ENCODE measurements around the gene RAD51C. TPM values are rescaled to one million over a fixed set of nuclear protein-coding genes. Genes with fewer than 3 reads are reported as not detected.

Gene RAD51C
- total and polyA plus RNA-seq, 10 of the 15 experiments (the other 5 are each of a cell fraction or from before 2014, with no cell fraction given): 59.6 to 267 (median 106) TPM

DNA sequence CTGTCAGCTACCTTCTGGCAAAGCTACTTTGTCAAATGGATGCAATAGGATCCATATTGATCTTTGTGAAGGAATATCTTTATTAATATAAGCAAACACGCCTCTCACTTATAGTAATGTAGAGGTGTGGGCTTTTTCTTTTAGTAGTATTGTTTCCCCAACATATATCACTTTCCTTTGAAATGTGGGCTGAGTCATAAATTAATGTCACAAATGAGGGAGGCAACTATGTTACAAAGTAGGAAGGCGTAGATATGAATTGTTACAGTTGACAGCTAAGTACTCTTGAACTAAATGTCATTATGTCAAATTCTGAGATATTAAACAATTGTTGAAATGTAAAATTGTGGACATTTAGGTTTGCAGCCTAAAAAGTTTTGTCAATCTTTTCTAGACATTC lies 60.6 kb downstream of the RAD51C start (continued):
- TF ChIP-seq MEF2A (IDR thresholded peaks at IDR 0.05; ENCODE audit: insufficient read depth, low read depth, low read length) (no peak), STAT1 (conservative IDR thresholded peaks at IDR 0.05) (no peak), RB1 (IDR thresholded peaks at IDR 0.05; ENCODE audit: borderline replicate concordance) (no peak), SRF (IDR thresholded peaks at IDR 0.05; ENCODE audit: low read depth in 2 of 2, low read length in 2 of 2) (no peak), MTA3 (IDR thresholded peaks at IDR 0.05; ENCODE audit: borderline replicate concordance, low read length) (no peak)
- TF ChIP-seq, protein P1, sequence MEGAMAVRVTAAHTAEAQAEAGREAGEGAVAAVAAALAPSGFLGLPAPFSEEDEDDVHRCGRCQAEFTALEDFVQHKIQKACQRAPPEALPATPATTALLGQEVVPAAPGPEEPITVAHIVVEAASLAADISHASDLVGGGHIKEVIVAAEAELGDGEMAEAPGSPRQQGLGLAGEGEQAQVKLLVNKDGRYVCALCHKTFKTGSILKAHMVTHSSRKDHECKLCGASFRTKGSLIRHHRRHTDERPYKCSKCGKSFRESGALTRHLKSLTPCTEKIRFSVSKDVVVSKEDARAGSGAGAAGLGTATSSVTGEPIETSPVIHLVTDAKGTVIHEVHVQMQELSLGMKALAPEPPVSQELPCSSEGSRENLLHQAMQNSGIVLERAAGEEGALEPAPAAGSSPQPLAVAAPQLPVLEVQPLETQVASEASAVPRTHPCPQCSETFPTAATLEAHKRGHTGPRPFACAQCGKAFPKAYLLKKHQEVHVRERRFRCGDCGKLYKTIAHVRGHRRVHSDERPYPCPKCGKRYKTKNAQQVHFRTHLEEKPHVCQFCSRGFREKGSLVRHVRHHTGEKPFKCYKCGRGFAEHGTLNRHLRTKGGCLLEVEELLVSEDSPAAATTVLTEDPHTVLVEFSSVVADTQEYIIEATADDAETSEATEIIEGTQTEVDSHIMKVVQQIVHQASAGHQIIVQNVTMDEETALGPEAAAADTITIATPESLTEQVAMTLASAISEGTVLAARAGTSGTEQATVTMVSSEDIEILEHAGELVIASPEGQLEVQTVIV (IDR thresholded peaks at IDR 0.05; ENCODE audit: borderline replicate concordance, partially characterized antibody): no peak

DNA sequence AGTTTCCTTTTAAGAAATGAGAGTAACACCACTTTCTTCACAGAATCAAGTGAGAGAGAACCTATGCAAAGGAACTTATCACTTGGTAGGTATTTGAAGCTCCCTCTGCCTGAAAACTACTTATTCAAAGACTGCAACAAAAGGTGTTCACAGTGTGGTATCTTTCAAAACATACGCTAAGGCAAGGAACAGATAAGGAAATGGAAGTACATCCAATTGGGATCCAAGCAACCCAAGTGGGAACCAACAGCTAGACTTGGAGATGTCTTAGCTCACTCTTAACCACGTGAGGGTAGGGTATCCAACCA lies 62.8 kb downstream of the RAD51C start:
- CTCF ChIA-PET: no interaction called here
- ATAC-seq: no peak
- Histone ChIP-seq H3K4me1 (ENCODE audit: control insufficient read depth, insufficient read depth, low read length) (no peaks in the 10 kb centered on the region; the same call in 1 of the 2 replicates), H3K79me2 (ENCODE audit: control insufficient read depth, insufficient read depth, low read length) (no peaks in the 10 kb centered on the region), H4K20me1 (ENCODE audit: control insufficient read depth, insufficient read depth) (no peaks in the 10 kb centered on the region), H3K4me3 (no peak overlapping the region), H3K4me2 (ENCODE audit: control insufficient read depth, insufficient read depth) (peak overlapping the region; percentile 93), H3K27me3 (replicated peaks in 1 of 2; ENCODE audit: control insufficient read depth in 2 of 2, insufficient read depth in 2 of 2, low read length in 1 of 2) (peaks cover 11 to 13% of the 10 kb centered on the region in 2 experiments), H3K9me3 (replicated peaks; ENCODE audit: control insufficient read depth, insufficient read depth, low read length) (no peaks in the 10 kb centered on the region), H3K27ac (ENCODE audit: control insufficient read depth, insufficient read depth) (no peak overlapping the region), H3K9ac (ENCODE audit: control insufficient read depth, insufficient read depth, low read length) (no peak overlapping the region), H3K36me3 (ENCODE audit: control insufficient read depth in 2 of 2, insufficient read depth in 2 of 2, low read length in 1 of 2) (no peaks in the 10 kb centered on the region), H2AFZ (ENCODE audit: control insufficient read depth, low read depth, low read length) (no peak overlapping the region)
- BruUV-seq (replicated peaks): no TSS peak
- intact Hi-C loops (cut with micrococcal nuclease; ENCODE audit: unreplicated experiment): no loop called here
- WGBS (ENCODE audit: insufficient coverage, insufficient replicate concordance, low lambda C conversion rate, missing lambda C conversion rate): 50% methylated on average over 2 of the region's 2 CpGs
- FAIRE-seq: peak; percentile 23
- in situ Hi-C loops (cut with MboI): no loop called here
- SMC1A ChIA-PET (ENCODE audit: uncharacterized antibody, unreplicated experiment): interaction anchor here (1.6 kb wide), 1 partner anchor 8 kb away, joined by 5 read pairs; no protein-coding TSS in a partner anchor
- RAD21 ChIA-PET (ENCODE audit: unreplicated experiment): interaction anchor here (0.6 kb wide), 1 partner anchor 241 kb away, joined by 4 read pairs; no protein-coding TSS in a partner anchor
- POLR2A ChIA-PET: interaction anchor here (1.0 kb wide), 1 partner anchor 10 kb away, joined by 3 read pairs; no protein-coding TSS in a partner anchor
- TF ChIP-seq MYB (IDR thresholded peaks at IDR 0.05; ENCODE audit: borderline replicate concordance, low read depth, low read length) (no peak), GATAD2B (conservative IDR thresholded peaks at IDR 0.05; ENCODE audit: low read depth) (no peak), KAT2A (conservative IDR thresholded peaks at IDR 0.05; ENCODE audit: control insufficient read depth, low read depth, low read length) (no peak), CREM (IDR thresholded peaks at IDR 0.05; ENCODE audit: low read depth) (no peak), SMC3 (IDR thresholded peaks at IDR 0.05; ENCODE audit: borderline replicate concordance, low read length) (no peak)
- TF ChIP-seq, protein P2, sequence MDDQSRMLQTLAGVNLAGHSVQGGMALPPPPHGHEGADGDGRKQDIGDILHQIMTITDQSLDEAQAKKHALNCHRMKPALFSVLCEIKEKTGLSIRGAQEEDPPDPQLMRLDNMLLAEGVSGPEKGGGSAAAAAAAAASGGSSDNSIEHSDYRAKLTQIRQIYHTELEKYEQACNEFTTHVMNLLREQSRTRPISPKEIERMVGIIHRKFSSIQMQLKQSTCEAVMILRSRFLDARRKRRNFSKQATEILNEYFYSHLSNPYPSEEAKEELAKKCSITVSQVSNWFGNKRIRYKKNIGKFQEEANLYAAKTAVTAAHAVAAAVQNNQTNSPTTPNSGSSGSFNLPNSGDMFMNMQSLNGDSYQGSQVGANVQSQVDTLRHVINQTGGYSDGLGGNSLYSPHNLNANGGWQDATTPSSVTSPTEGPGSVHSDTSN (IDR thresholded peaks at IDR 0.05; ENCODE audit: insufficient replicate concordance, low read depth, low read length): no peak
- TF ChIP-seq, protein P3, sequence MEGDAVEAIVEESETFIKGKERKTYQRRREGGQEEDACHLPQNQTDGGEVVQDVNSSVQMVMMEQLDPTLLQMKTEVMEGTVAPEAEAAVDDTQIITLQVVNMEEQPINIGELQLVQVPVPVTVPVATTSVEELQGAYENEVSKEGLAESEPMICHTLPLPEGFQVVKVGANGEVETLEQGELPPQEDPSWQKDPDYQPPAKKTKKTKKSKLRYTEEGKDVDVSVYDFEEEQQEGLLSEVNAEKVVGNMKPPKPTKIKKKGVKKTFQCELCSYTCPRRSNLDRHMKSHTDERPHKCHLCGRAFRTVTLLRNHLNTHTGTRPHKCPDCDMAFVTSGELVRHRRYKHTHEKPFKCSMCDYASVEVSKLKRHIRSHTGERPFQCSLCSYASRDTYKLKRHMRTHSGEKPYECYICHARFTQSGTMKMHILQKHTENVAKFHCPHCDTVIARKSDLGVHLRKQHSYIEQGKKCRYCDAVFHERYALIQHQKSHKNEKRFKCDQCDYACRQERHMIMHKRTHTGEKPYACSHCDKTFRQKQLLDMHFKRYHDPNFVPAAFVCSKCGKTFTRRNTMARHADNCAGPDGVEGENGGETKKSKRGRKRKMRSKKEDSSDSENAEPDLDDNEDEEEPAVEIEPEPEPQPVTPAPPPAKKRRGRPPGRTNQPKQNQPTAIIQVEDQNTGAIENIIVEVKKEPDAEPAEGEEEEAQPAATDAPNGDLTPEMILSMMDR (IDR thresholded peaks at IDR 0.05 in 2 of 3, conservative IDR thresholded peaks at IDR 0.05 in 1 of 3; ENCODE audit: control insufficient read depth in 2 of 3, extremely low read depth in 1 of 3, insufficient read depth in 1 of 3, low read depth in 3 of 3, low read length in 3 of 3): no peak
- no peak for DNase-seq (ENCODE audit: low read depth, low spot score)

Measured in GM12878 (cell line).